CD4-positive, alpha-beta T cell treated with Interleukin-6 at 100 ng/mL for 8 hours (primary cell): Measurements from ENCODE around the gene RABAC1.
"Not testable (repeated sequence)": the region's sequence is repeated elsewhere in the genome, so short reads cannot be mapped to it uniquely, and the experiment has no call there.

Experiments
- DNase-seq: peaks from one replicate; pipeline ENCODE4 v3.0.0-alpha.2; 2020; ENCODE audit warnings: mixed read lengths, low spot score

RABAC1 gene

DNA sequence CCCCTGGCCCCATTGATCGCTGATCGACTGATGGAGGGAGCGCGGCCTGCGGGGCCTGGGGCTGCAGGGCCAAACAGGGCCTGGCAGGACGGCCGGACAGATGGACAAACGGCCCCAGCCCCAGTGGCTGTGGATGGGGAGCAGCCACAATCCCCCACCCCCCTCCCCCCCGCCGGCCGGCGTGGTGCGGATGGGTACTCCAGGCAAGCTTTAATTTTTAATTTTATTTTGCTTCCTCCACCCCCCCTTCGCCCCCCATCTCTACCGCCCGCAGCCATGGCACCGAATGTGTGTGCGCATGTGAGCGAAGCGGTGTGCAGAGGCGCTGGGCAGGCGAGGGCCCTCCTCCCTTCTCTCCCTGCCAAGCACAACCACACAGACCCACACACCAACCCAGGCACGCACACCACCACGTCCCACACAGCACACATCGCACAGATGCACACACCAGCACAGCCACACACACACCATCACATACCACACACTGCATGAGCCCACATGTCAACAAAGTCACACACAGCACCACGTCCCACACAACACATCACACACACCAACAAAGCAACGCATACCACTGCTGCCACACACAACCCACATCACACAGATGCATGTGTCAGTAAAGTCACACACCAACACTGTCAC lies 43.2 kb downstream of the RABAC1 start:
- DNase-seq = no peak

DNA sequence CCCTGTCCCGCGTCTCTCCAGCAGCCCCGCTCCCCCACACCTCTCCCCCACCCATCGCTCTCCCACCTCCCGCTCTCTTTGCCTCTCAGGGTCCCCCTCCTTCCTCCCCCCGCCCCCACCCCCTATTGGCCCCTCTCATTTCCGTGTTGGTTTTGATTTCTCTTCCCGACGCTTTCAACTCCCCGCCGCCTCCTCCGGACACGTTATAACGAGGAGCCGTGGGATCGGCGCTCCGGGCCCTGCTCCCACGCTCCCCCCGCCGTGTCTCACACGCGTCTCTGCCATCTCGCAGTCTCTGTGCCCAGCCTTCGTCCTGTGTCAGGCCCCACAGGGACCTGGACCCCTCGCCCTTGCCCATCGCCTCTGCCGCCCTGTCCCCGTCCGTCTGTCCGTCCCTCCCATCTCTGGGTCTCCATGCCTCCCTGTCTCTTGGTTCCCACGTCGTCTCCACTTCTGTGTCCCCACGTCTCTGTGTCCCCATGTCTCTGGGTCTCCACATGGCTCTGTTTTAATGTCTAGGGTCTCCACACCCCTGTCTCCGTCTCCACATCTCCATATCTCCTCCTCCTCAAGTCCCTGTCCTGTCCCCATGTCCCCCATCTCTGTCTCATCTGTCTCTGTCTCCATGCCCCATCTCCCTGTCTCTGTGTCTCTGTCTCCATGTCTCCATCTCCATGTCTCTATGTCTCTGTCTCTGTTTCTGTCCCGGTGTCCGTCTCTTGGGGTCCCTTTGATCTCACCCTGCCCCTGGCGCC lies 43.9 kb downstream of the RABAC1 start:
- DNase-seq = no peak

DNA sequence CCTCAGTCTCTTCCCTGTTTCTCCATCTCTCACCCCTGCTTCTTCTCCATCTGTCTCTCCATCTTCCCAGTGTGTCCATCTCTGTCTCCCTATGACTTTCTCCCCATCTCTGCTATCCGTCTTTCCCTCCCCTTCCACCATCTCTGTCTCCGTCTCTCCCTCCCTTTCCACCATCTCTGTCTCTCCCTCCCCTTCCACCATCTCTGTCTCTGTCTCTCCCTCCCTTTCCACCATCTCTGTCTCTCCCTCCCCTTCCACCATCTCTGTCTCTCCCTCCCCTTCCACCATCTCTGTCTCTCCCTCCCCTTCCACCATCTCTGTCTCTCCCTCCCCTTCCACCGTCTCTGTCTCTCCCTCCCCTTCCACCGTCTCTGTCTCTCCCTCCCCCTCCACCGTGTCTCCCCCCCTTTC lies 44.7 kb downstream of the RABAC1 start:
- not testable (repeated sequence) for DNase-seq

DNA sequence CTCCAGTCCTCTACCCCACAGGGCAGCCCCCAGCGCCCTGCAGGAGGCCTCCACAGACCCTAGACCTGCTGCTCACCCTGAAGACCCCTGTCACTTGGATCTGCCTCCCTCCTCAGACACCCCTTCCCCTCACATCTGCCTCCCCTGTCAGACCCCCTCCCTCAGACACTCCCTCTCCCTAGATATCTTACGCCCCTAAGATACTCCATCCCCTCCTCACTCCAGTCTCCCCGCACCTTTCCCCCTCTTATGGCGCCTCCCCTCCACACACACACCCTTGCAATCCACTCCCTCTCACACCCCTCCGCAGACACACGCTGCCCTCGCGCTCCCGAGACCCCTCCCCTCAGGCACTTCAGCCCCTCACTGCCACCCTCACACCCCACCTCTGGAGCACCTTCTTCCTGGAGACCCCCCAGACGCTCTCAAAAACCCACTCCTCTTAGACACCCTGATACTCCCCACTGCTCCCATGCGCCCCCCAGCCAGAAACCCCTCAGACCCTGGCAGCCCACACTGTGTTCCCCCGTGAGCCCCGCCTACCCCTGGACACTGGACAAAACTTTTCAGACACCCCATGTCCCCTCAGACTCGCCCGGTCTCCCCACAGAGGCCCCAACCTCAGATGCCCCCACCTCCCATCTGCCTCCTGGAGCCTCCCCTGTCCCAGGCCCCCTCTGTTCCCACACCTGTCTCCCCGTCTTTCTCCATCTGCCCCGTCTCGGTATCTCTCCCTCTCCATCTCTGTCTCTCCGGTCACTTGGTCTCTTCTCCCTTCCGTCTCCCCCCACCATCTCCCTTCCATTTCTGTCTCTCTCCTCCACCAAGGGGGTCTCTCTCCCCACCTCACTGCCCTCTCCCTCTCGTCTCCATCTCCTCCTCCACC lies 45.3 kb downstream of the RABAC1 start:
- DNase-seq = no peak

DNA sequence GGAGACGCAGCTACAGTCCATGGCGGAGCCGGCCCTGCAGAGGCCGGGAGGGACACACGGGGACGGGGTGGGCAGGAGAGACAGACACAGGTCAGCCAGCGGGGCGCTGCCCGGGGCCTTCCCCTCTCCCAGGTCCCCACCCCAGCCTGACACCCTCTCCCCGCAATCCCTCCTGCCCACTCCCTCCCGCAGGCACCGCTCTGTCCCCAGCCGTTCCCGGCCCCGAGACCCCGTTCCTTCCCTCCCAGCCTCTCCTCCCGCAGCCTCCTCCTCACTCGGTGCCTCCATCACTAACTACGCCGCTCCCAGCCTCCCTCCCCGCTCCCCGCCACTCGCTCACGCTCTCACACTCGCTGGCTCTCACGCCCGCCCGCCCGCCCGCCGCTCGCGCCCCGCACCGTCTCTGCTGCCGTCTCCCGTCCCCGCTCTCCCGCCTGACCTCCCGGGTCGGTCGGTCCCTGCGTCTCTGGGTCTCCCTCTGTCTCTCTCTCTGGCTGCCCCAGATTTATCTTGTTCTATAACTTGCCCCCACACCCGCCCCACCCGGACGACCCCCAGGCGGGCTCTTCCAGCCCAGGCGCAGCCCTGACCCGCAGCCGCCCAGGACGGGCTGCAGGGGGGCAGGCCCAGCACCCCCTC lies 46.1 kb downstream of the RABAC1 start:
- DNase-seq = no peak

DNA sequence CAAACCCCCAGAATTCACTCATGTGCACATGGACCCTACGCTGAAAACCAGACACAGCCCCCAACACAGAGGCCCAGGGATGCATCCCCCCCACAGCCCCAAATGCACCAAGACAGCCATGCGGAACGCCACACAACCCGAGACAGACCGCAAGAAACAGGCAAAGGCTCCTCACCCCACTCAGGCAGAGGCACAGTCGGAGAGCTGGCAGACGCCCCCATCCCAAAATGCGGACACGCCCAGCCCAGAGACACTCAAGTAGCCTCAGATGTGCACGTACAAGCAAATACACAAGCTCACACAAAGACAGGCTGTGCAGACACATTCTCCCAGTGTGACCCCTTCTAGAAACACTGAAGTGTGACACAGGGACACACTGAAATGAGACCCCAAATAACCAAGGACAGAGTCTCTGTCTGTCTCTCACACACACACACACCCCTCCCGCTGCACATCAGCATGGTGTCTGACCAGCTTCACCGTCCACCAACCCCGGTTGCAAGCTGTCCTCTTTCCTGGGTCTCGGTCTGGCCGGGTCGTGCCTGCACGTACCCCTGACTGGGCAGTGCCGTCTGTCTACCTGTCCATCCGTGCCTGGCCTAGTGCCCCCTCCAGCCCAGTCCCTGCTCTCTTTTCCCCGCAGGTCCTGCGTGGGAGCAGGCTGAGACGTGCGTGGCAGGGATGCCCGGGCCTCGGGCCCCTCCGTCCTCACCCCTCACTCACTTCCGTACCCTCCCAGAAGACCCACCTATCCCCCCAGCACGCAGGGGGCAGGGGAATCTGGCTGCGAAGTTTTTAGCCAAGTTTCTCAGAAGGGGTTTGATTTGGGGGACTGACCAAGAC lies 47.0 kb downstream of the RABAC1 start:
- no peak for DNase-seq

DNA sequence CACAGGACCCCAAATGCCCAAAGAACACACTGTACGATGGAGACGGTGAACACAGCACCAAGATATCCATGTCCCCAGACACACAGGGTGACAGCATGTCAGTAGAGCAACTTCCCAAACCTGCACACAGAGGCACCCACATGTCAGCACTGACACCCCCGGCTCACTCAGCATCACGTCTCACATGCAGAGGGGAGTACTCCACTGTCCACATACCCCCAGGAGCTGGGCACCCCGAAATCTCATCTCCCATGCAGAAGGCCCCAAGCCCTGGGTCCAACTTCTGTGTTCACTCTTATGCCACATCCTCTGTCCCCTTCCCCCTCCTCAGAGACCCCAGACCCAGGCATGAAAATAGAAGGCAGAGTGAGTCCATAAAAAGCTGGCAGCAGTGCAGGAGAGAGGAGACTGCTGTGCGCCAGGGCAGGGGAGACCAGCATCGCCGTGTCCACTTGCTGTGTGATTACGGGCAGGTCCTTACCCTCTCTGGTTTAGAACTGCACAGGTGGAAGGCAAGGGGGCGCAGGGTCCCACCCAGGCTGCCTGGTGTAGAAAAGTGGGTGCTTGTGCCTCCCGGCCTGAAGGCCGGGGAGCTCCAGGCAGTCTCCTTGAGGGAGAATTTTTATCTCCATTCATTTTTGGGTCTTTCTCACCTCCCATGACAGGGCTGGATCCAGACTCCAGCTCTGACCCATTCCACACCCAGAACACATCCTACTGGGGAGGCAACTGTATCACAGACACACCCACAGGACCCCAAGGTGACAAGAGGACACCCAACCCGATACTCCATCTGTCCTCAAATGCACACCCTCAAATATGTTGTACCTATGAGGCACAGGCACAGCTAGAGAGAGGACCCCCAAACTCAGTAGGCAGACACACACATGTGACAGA lies 47.9 kb downstream of the RABAC1 start:
- no peak for DNase-seq

DNA sequence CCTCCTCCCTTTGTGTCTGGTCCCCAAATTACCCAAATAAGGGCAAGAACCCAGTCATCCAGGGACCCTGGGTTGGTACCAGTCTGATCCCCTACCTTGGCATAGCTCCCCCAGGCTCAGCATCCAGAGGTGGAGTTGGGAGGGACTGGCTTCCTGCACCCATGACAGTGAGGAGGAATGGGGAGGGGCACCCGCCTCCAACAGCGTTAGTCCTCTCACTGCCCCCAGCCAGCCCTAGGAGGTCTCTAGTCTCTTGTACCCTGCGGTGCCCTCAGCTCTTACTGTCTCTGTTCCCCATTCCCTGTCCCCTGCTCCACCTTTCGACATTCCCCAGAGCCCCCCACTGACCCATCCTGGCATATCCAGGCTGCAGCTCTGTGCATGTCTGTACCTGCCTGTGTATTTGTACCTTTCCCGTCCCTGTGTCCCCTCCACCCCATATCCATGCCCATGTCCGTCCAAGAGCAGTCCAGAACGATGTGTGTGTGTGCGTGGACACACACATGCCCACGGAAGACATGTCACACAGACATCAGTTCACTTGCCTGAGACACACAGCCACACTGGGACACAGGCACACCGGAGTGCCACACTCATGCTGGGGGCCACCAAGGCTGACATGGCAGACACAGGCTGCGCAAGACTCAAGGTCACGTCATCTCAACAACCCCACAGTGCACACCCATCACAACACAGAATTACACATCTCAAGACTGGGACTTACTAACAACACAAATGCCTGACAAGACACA lies 48.7 kb downstream of the RABAC1 start:
- DNase-seq = no peak

DNA sequence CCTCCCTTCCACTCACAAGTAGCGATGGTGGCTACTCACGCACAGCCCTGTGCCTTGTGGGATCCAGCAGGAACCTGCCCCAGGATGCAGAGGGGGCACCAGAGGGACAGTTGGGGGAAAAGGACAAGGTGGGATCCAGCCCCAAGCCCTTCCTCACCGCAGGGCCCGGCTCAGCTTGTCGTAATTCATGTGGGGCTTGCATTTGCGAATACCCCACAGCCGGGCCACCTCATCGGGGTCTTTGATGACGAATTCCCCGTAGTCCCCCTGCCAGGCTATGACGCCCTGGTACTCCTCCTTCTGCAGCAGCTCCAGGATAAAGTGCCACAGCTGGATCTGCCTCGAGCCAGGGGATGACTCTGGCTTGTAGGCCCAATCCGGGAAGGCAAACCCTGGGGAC lies 49.4 kb downstream of the RABAC1 start:
- no peak for DNase-seq

DNA sequence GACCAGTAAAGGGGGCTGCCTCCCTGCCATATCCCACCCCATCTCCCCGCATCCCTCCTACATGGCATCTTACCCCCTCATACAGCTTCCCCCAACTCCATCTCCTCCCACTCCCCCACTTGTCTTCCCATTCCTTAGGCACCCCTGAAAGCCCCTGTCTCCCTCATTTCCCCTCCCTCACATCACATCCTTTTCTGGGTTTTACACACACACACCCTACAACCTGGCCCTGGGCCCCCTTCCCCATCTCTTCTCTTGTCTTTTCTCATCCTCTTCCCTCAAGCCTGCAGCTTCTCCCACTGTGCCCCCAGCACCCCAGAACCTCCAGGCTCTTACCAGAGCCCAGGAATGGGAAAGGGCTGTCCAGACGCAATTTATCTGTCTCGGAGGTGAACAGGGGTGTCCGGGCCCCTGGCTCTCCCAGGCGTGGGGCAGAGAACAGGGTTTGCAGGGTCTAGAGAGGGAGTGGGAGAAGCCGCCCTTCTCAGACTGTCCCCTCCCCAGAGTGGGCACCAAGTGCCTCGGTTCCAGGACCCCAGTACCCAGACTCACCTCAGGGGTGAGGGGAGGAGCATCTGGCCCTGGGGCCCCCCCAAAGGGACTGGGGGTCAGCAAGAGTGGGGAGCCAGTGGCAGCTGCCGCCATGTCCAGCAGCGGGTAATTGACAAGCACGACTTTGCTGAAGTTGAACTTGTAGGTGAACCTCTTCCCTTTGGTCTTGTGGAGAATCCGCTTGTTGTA lies 50.2 kb downstream of the RABAC1 start:
- no peak for DNase-seq

DNA sequence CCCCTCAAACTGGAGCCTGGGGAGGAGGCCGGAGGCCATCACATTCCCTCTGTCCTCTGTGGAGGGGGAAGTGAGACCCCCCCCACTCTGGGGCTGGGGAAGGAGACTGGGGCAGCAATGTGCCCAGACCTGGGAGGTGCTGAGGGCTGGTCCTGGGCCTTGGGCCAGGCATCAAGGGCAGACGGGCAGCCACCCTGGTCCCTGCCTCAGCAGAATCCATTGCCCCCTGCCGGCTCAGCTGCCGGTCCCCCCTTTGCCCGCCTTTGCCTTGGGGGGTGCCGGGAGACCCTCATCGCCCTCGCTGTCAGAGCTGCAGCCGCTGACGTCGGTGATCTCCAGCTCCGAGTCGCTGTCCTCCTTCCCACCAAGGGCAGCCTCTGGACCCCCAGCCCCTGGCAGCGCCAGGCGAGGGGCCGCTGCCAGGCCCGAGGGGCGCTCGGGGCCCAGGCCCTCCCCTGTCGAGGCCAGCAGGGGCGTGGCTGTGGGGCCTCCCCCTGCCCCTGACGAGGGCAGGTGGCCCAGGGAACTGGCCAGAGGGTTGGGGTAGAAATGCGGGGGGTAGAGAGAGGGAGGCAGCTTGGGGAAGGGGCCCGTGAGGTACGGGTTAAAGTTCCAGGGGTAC lies 51.0 kb downstream of the RABAC1 start:
- no peak for DNase-seq

DNA sequence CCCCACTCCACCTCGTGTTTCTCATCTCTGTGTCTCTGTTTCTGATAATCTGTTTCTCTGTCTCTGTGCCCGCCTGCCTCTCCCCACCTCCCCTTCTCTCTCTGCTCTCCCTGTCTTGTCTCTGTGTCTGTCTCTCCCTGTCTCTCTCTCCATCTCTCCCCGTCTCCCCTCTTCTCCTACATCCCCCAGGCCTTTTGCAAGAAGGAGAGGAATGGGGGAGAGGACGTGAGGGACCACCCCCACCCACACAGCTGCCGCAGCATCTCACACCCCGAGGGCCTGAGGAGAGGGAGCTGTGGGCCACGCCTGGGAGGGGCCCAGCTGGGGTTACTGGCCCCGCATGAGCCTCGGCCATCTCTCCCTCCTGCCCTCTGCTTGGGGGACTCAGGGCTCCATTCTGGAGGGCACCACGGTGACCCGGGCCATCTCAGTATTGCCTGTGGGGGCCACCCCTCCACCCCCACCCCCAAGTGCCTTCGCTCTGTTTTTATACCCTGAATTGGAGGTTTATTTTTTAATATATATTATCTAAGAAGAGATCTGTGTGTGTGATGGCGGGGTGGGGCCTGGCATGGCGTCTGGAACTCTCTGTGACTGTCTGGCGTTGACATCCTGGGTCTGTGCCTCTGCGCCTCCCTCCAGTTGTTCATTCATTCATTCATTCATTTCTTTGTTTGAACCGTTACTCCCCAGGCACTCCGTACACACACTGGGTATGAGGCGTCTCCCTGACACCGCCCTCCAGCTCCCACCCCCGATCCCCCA lies 52.0 kb downstream of the RABAC1 start:
- DNase-seq = no peak
